ENCODE data around the gene ZFPM1.

DNA sequence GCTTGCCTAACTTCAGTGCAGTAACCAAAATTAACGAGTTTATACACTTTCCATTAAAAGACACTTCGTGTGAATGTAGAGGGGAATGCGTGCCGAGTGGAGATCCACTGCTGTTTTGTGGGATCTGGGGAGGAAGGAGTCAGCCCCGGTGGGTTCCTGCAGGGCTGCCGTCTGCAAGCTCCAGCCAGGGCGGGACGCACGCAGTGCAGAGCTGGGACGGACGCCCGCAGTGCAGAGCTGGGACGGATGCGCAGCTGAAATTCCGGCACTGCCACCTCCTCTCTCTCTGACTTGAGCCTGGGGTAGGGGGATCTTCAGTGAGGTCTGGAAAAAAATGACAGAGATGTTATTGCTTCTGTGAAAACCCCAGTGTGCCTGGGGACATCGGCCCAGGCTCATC, 100.7 kb downstream of the ZFPM1 start:
- TF ChIP-seq CTCF (IDR thresholded peaks at IDR 0.05) (no peak), POLR2A (IDR thresholded peaks at IDR 0.05) (no peak), POLR2AphosphoS5 (IDR thresholded peaks at IDR 0.05) (no peak)
